Epithelial cell of esophagus (primary cell): ENCODE measurements around the gene OCA2.

Experiments
- DNase-seq: peaks from one replicate; pipeline ENCODE4 v3.0.0; 2010; ENCODE audit warnings: low read depth
- H3K4me3 ChIP-seq: 2 replicates; pipeline ENCODE4 v1.5.1; 2011; ENCODE audit warnings: mild to moderate bottlenecking, low read length, control low read depth
- TF ChIP-seq, protein P1 (sequence below): IDR thresholded peaks from 2 replicates; pipeline ENCODE4 v1.5.1; 2011; ENCODE audit warnings: low read depth, mild to moderate bottlenecking, low read length, control low read depth, inconsistent platforms; ENCODE audit not compliant: insufficient read depth; ENCODE audit errors: missing control alignments

OCA2 gene

GRCh38 chr15:28096670-28097431, 2.3 kb downstream of the OCA2 start:
- H3K4me3 ChIP-seq: peak overlapping the region; percentile 27
- TF ChIP-seq, protein P1, sequence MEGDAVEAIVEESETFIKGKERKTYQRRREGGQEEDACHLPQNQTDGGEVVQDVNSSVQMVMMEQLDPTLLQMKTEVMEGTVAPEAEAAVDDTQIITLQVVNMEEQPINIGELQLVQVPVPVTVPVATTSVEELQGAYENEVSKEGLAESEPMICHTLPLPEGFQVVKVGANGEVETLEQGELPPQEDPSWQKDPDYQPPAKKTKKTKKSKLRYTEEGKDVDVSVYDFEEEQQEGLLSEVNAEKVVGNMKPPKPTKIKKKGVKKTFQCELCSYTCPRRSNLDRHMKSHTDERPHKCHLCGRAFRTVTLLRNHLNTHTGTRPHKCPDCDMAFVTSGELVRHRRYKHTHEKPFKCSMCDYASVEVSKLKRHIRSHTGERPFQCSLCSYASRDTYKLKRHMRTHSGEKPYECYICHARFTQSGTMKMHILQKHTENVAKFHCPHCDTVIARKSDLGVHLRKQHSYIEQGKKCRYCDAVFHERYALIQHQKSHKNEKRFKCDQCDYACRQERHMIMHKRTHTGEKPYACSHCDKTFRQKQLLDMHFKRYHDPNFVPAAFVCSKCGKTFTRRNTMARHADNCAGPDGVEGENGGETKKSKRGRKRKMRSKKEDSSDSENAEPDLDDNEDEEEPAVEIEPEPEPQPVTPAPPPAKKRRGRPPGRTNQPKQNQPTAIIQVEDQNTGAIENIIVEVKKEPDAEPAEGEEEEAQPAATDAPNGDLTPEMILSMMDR: no peak
- DNase-seq: no peak

DNA sequence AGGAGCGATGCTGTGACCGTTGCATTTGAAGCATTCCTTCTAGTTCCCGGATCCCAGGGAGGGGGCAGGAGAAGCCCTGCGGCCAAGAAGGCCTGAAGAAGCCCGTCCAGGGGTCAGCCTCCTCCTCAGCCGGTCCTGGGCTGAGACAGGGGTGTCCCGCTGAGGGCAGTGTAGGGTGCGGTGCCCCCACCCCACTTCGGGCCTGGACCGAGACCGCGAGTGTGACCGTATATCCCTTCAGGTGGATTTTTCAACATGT, 2.8 kb downstream of the OCA2 start:
- TF ChIP-seq, protein P1: no peak
- H3K4me3 ChIP-seq: peak overlapping the region; percentile 27

GRCh38 chr15:28094732-28095521, 4.2 kb downstream of the OCA2 start:
- DNase-seq: no peak
- H3K4me3 ChIP-seq: no peak overlapping the region
- TF ChIP-seq, protein P1: no peak

More for the DNA sequence above, 2.8 kb downstream of the OCA2 start:
- DNase-seq: no peak

- no peak for DNase-seq
- no peak overlapping the region for H3K4me3 ChIP-seq
- TF ChIP-seq, protein P1: no peak
Measured at GRCh38 chr15:28093752-28094535, 5.2 kb downstream of the OCA2 start.

GRCh38 chr15:28091313-28091712, 7.8 kb downstream of the OCA2 start:
- TF ChIP-seq, protein P1: no peak
- H3K4me3 ChIP-seq: no peak overlapping the region
- no peak for DNase-seq

DNA sequence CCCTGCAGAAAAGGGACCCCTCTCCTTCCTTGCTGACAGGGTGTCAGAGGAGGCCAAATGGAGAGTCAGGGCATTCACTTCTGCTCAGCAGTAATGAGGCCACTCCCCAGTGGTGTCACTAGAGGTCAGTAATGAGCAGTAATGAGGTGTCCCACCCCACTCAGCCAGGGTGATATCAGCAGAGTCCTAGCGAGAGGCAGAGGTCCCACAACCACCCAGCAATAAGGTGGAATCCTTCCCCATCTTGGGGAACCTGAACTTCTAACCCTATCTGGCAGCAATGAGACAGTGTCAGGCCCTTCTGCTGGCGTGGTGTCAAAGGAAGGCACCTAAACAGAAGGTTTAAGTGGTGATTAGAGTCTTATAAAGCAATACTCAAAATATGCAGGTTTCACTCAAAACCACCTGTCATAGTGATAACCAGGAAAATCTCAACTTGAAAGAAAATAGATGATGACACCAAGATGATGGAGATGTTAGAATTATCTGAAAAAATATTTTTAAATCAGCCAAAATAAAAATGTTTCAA, 12.9 kb downstream of the OCA2 start:
- DNase-seq: peak; percentile 62
- H3K4me3 ChIP-seq: no peak overlapping the region
- TF ChIP-seq, protein P1: peak; percentile 78
